ENCODE results near the gene MOV10L1. TPM values are rescaled to one million over a fixed set of nuclear protein-coding genes. Genes with fewer than 3 reads are reported as not detected.

The MOV10L1 gene
- total and polyA plus RNA-seq, 9 of the 15 experiments (the other 6 are each of a cell fraction or from before 2014, with no cell fraction given) = 0.06 to 0.43 (median 0.15) TPM

- no peak for FAIRE-seq
- TF ChIP-seq, protein P1, sequence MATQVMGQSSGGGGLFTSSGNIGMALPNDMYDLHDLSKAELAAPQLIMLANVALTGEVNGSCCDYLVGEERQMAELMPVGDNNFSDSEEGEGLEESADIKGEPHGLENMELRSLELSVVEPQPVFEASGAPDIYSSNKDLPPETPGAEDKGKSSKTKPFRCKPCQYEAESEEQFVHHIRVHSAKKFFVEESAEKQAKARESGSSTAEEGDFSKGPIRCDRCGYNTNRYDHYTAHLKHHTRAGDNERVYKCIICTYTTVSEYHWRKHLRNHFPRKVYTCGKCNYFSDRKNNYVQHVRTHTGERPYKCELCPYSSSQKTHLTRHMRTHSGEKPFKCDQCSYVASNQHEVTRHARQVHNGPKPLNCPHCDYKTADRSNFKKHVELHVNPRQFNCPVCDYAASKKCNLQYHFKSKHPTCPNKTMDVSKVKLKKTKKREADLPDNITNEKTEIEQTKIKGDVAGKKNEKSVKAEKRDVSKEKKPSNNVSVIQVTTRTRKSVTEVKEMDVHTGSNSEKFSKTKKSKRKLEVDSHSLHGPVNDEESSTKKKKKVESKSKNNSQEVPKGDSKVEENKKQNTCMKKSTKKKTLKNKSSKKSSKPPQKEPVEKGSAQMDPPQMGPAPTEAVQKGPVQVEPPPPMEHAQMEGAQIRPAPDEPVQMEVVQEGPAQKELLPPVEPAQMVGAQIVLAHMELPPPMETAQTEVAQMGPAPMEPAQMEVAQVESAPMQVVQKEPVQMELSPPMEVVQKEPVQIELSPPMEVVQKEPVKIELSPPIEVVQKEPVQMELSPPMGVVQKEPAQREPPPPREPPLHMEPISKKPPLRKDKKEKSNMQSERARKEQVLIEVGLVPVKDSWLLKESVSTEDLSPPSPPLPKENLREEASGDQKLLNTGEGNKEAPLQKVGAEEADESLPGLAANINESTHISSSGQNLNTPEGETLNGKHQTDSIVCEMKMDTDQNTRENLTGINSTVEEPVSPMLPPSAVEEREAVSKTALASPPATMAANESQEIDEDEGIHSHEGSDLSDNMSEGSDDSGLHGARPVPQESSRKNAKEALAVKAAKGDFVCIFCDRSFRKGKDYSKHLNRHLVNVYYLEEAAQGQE (IDR thresholded peaks at IDR 0.05; ENCODE audit: borderline replicate concordance) = no peak
- TF ChIP-seq, protein P1 (CRISPR knock-in tag; IDR thresholded peaks at IDR 0.05; ENCODE audit: low read depth) = no peak
- TF ChIP-seq RAD51 (IDR thresholded peaks at IDR 0.05; ENCODE audit: borderline replicate concordance, low read depth) (peak; percentile 48; the same call in 1 of the 2 replicates), TFE3 (CRISPR knock-in tag; IDR thresholded peaks at IDR 0.05) (peak; percentile 57)
- TF ChIP-seq, protein P2, sequence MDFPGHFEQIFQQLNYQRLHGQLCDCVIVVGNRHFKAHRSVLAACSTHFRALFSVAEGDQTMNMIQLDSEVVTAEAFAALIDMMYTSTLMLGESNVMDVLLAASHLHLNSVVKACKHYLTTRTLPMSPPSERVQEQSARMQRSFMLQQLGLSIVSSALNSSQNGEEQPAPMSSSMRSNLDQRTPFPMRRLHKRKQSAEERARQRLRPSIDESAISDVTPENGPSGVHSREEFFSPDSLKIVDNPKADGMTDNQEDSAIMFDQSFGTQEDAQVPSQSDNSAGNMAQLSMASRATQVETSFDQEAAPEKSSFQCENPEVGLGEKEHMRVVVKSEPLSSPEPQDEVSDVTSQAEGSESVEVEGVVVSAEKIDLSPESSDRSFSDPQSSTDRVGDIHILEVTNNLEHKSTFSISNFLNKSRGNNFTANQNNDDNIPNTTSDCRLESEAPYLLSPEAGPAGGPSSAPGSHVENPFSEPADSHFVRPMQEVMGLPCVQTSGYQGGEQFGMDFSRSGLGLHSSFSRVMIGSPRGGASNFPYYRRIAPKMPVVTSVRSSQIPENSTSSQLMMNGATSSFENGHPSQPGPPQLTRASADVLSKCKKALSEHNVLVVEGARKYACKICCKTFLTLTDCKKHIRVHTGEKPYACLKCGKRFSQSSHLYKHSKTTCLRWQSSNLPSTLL (IDR thresholded peaks at IDR 0.05) = no peak
- TF ChIP-seq, protein P3, sequence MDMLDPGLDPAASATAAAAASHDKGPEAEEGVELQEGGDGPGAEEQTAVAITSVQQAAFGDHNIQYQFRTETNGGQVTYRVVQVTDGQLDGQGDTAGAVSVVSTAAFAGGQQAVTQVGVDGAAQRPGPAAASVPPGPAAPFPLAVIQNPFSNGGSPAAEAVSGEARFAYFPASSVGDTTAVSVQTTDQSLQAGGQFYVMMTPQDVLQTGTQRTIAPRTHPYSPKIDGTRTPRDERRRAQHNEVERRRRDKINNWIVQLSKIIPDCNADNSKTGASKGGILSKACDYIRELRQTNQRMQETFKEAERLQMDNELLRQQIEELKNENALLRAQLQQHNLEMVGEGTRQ (CRISPR knock-in tag; IDR thresholded peaks at IDR 0.05) = peak; percentile 51; the same call in 1 of the 2 replicates
These were observed 62.0 kb downstream of the MOV10L1 start for GRCh38 chr22:50151571-50152537.

More at GRCh38 chr22:50151571-50152537, 62.0 kb downstream of the MOV10L1 start:
- Histone ChIP-seq H3K4me2 (ENCODE audit: insufficient read depth, low read length) (no peak overlapping the region), H3K9me3 (replicated peaks; ENCODE audit: control insufficient read depth, insufficient read depth, low read depth, low read length) (no peaks in the 10 kb centered on the region), H3K79me2 (ENCODE audit: control insufficient read depth, insufficient read depth, low read length) (no peaks in the 10 kb centered on the region), H3K9ac (ENCODE audit: insufficient read depth in 1 of 2, low read depth in 2 of 2, low read length in 2 of 2) (peak overlapping the region in 1 of 2 experiments; percentile 17; a peak in 1 of 4 replicates), H2AFZ (ENCODE audit: low read depth, low read length) (no peak overlapping the region), H3K27me3 (ENCODE audit: control insufficient read depth in 2 of 2, insufficient read depth in 2 of 2, low read length in 2 of 2) (peaks cover 0 to 29% of the 10 kb centered on the region in 2 experiments; a peak in 3 of 5 replicates), H3K4me3 (no peak overlapping the region), H3K9me1 (ENCODE audit: control insufficient read depth, insufficient read depth, low read length) (no peaks in the 10 kb centered on the region), H3K4me1 (replicated peaks in 1 of 2; ENCODE audit: control insufficient read depth in 2 of 2, insufficient read depth in 2 of 2, low read length in 2 of 2) (peaks cover 2 to 41% of the 10 kb centered on the region in 2 experiments; a peak in 4 of 5 replicates), H3K36me3 (ENCODE audit: control insufficient read depth, insufficient read depth, low read length) (no peaks in the 10 kb centered on the region), H3K27ac (ENCODE audit: extremely low read depth, low read depth, low read length) (no peak overlapping the region), H4K20me1 (replicated peaks; ENCODE audit: control insufficient read depth, insufficient read depth, low read length) (peaks cover 5% of the 10 kb centered on the region; the same call in 1 of the 2 replicates)
- CTCF ChIA-PET (ENCODE audit: low intra/inter-chr PET ratio) = no interaction called here
- no TSS peak for BruUV-seq (replicated peaks)
- intact Hi-C loops (cut with micrococcal nuclease) (no loop called here), in situ Hi-C loops (cut with MboI) (no loop called here)
- no peak for DNase-seq (ENCODE audit: extremely low read depth in 1 of 4, low spot score in 3 of 4)
- WGBS (ENCODE audit: insufficient coverage, low coverage, missing lambda C conversion rate) = 33% methylated on average over 8 of the region's 33 CpGs
- no peak for ATAC-seq
- POLR2A ChIA-PET = interaction anchor here (0.6 kb wide), 1 partner anchor 10 kb away, joined by 3 read pairs; no protein-coding TSS in a partner anchor

Measured in K562 (cell line).